Middle frontal gyrus (tissue), 1 donor: Measurements from ENCODE around the gene WDR17.

ENCODE experiments used
- DNase-seq: peaks from one replicate; pipeline ENCODE4 v3.0.0-alpha.2; 2015; ENCODE audit warnings: low spot score; ENCODE audit errors: extremely low spot score

Gene WDR17

DNA sequence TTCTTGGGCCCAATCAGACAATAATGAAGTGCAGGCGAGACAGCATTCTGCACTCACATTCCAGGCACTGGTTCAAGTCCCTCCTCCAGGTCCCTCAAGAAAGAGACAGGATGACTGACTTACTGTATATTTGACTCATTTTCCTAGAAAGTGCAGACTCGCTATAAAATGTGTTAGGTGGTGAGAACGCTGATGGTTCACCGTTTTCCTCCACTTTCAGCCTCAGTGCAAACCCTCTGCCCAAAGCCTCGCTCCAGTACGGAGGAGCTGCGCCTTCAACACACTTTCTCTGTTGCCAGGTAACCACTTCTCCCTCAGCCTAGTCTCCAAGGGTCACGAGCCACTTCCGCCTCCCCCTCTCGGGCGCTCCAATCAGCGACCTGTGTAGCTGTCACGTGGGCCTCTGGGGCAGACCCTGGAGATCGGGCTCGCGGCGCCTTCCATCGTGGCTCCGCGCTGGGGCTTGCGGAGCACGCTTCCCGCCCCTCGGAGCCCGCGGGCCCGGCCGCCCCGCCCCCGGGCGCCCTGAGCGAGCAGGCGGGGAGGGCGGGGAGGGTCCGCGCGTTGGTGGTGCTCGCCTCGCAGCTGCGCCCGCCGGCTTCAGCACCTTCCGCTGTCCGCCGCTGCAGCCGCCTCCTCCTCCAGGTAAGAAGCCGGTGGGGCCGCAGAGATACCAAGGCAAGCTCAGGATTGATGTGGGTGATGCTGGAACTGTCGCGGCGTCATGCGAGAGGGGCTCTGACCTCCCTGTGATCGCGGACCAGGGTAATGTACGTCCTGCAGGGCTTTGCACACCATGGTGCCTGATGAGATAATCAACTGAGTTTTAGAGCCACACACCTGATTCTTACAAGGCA, at the start of gene WDR17:
Gene WDR17, plus strand, starts transcription at position 407 of the 857 bp plus-strand sequence. CDS start 45,740 bp downstream, outside the sequence.
- peak; percentile 95 for DNase-seq

DNA sequence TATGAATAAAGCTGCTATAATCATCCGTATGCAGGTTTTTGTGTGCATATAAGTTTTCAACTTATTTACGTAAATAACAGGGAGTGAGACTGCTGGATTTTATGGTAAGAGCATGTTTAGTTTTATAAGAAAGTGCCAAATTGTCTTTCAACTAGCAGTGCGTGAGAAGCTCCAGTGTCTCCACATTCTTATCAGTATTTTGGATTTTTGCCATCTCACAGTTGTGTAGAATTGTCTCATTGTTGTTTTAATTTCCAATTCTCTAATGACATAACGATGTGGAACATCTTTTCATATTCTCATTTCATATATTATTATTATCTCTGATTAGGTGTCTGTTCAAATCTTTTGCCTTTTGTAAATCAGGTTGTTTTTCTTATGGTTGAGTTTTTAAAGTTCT, 49.0 kb upstream of the WDR17 start:
- no peak for DNase-seq

DNA sequence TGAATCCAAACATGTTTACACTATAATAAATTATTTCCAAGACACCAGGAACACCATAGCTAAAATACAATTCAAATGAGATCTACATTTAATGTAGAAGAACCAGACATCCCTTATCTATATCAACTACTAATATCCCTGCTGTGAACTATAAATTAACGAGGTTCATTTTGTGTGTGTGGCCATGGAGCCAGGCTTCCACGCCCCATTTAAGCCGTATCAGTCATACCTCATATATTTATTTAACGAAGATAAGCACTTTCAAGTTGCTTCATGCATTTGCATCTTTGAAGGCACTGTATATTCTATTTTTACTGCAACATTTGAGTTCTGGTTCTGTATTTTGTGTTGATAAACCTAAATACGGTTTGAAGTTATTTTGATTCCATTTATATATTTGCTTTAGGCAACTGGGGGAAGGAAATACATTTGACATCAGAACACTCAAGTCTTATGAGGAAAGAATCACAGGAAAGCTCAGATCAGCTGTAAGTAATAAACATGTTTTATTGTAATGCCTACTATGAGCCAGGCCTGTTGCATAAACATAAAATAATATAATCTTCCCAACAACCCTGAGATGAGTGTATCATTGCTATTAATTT, 45.1 kb upstream of the WDR17 start:
- no peak for DNase-seq

DNA sequence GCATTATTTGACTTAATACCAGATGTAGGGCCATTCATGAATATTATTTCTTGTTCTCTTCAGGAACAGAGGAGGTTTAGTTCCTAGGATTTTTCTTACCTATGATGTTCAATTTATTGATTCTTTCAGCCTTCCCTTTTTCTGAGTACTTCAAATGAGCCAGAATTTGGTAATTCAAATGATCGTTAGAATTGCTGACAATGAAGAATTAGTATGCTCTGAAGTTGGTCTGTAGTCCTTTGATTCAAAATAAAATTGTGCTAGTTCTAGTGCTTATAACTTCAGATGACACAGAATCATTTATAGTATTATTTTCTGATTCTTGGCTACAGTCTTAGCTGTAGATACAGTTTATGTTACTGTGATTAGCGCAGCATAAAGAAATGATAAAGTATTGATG, 35.2 kb upstream of the WDR17 start:
- no peak for DNase-seq

DNA sequence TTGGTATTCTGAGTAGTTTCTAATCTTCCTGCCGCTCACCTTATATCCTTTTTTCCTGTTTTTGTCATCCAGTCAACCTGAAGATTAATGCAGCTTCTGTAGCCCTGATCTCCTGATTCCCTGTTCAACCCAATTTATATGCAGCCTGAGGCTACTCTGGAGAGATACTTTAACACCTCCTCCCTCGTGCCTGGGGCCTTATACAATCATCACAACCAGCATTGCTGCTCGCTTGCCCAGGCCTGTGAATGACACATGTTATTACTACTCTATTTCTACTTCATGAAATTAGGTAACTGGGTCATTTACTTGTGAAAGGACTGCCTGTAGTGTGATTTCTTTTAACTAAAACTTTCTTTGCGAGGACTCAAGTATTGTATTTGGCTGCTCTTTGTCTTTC, 33.7 kb upstream of the WDR17 start:
- no peak for DNase-seq

DNA sequence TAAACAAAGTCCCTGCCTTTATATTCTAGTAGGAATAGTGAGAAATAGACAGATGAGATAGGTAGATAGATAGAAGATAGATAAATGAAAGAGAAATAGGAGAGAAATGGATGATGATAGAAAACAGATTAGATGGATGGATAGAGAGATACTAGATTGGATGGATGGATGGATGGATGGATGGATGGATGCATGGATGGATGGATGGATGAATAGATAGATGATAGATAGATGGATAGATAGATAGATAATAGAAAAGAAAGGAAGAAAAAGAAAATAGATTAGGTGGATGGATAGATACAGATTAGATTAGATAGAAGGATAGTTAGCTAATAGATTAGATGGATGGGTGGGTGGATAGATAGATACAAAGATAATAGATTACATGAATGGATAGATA, 33.2 kb upstream of the WDR17 start:
- no peak for DNase-seq

DNA sequence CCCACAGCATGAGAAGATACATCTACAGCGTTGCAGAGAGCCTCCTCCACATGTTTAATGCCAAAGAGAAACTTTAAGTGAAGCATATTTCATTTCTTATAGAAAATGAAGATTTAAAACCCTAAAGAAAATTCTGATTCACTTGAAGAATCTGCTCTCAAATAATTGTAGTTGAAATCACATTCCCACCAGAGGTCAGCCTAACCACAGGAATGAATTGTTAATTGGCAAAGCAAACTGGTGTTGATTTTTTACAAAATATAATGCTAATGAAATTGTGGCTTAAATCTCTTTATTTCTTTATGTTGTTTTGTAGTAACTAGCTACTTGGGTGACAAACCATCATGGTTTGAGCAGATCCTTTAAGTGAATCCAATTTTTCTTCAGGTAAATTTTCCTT, 31.1 kb upstream of the WDR17 start:
- DNase-seq: peak; percentile 25

DNA sequence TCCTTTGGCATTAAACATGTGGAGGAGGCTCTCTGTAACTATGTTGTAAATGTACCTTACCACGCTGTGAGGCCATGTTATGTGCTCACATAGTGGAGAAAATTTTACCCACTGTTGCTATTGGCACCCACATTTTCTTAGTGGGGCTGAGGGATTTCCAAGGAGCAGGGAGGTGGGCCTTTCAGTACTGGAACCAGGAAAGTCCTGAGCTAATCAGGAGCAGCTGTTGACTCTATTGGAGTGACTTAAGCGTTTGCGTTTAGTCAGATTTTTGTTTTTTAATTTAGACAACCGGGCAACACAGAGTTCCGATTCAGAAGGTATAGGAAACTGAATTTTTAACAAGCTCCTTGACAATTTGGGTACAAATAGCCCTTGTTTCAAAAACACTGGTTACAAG, 30.7 kb upstream of the WDR17 start:
- DNase-seq: no peak

DNA sequence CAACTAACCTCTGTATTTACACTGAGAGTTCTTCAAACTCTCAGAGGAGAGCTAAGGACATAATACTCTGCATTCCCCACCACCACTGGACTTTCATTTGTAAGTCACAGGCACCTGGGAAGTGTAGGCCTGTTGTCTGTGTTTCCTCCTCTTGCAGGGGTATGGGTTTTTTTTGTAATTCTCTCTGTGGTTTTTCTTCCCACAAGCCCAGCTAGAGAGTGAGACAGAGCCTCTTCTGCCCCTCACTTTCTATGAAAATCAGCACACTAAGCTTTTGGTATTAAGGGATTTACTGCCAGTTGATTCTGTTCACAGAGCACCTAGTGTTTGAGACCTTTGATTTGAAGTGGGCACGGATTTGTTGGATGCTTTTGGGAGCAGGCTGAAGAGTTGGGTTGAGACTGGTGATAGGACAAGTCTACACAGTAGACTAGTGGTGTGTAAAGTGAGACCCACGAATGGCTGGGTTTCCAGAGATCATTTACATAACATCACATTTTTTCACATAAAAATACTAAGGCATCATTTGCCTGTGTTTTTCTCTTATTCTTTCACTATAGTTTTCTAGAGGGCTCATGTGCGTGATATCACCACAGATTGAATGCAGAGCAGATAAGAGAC, 28.9 kb upstream of the WDR17 start:
- DNase-seq: no peak

DNA sequence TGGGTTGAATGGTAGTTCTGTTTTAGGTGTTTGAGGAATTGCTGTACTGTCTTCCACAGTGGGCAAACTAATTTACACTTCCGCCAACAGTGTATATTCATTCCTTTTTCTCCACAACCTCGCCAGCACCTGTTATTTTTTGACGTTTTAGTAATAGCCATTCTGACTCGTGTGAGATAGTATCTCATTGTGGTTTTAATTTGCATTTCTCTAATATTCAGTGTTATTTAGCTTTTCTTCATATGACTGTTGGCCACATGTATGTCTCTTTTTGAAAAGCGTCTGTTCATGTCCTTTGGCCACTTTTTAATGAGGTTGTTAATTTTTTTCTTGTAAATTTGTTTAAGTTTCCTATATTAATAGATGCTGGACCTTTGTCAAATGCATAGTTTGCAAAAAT, 26.9 kb upstream of the WDR17 start:
- DNase-seq: no peak

DNA sequence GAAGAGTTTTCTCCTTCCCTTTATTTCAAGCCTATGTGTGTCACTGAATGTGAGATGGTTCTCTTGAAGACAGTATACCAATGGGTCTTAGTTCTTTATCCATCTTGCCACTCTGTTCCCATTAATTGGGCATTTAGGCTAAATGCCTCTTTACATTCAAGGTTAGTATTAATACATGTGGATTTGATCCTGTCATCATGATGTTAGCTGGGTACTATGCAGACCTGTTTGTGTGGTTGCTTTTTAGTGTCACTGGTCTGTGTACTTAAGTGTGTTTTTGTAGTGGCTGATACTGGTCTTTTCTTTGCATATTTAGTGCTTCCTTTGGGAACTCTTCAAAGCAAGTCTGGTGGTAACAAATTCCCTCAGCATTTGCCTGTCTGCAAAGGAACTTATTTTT, 23.4 kb upstream of the WDR17 start:
- no peak for DNase-seq

DNA sequence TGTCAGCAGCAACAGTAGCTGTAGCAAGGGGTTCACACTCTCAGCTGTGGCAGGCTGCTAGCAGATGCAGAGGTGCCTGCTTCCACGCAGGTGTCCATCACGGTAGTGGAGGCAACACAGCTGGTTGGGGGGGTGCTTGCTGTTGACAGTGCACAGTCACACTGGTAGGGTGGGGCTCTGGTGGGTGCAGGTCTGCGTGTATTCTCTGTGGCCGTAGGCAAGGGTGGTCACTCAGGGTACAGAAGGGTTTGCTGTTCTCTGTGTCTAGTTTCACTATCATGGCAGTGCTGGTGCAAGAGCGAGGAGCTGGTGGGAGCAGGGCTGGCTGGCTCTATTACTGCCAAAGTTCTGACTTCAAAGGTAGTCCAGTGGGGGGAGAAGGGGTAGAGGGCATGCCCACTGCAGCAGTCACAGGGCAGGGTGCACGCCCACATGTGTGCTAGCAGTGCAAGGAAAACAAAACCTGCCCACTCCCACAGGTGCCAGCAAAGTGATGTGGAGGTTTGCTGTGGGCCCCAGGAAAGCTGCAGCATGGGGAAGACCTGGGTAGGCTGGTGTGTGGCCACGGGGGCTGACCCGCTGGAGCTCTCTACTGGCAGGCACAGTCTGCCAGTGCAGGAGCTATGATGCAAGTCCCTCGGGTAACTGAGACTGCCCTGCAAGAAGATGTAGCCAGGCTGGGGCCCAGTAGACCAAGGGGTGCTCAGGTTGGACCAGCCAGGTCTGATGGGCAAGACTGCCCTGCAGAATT, 21.6 kb upstream of the WDR17 start:
- DNase-seq: no peak

DNA sequence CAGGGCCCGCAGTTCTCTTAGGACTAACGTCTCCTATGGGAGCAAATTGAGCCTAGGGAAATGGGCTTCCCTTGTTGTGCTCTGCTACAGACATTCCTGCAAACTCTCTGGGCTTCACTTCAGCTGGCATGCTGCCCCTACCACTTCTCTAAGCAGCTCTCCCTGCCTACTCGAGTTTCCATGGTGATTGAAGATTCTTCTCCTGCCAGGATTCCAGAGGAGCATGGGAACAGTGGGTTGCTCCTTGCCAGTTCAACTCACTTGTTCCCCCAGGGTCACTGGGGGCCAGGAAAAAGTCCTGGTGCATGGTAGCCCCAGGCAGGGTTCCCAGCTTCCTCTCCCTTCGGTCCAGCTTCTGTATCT, 21.1 kb upstream of the WDR17 start:
- DNase-seq: peak; percentile 48

DNA sequence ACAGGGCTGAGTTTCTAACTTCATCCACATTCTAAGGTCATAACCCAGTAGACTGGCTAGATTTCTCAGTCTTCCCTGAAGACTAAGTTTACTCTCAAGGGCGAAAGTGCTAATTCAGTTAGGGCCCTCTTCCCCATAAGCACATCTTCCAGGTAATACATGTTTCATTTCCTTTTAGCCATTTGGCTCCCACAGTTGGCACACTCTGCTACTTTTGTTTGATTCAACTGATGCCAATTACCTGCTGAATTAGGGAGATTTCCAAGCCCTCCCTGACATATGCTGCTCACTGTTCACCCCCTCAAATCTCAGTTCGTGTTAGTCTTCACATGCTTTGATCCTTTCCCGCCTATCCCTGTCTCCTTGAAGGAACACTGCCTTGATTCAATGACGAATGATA, 17.0 kb upstream of the WDR17 start:
- no peak for DNase-seq

DNA sequence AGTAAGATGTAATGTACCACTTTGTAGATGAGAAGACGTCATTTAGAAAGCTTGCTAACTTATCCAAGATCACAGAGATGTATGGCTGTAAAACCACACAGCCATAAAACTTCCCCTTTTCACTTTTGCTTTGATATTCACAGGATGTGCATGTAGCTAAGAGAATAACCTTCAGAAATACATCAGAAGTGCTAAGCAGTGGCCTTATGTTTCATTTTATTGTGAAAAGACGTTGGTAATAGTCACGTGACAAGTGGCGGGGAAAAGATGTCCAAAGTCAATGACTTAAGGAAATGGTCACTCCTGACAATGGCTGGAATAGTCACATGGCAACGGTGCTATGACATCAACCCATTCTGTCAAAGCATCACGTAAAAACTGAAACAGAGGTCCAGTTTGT, 12.9 kb upstream of the WDR17 start:
- no peak for DNase-seq

DNA sequence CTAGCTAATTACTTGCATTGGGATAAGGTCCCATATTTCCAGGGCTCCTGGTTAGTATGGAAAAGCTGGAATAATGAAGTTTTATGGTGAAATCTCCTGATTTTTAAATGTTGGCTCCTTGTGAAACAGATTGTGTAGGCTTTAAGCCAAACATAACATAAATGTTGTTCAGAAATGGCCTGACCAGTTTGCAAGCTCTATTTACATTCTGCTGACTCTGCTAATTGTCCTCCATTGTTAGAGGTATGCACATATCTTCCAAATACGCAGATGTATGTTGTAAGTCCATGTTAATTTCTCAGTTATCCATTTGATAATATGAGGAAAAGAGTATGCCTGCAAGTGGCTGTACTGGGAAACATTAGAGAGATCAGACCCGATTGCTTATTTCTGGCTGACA, 11.9 kb upstream of the WDR17 start:
- no peak for DNase-seq

DNA sequence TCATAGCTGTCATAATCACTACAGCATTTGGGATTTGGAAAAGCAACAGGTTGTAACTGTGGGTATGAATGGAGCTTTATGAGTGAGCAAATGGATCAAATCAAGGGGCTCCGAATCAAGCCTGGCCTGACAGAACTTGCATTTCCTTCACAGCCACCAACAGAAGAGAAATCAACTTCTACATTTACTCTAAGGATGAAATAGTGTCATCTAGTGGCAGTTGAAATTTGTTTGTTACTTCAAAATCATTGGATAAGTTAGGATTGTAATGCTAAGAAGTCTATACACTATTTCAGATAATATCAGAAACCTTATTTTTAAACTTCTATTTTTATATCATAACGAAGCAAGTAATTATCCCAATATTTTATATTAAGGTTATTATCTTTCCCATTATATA, 10.7 kb upstream of the WDR17 start:
- peak; percentile 71 for DNase-seq

DNA sequence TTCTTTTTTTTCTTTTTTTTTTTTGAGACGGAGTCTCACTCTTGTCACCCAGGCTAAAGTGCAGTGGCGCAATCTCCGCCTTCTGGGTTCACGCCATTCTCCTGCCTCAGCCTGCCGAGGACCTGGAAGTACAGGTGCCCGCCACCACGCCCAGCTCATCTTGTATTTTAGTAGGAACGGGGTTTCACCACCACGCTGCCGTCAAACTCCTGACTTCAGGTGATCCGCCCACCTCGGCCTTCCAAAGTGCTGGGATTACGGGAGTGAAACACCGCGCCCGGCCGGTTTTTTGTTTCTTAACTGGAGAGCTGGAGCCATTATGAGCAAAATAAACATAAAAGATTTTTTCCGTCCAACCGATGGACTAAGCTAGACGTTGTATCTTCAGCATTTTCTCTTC, 1.9 kb upstream of the WDR17 start:
- DNase-seq: no peak

DNA sequence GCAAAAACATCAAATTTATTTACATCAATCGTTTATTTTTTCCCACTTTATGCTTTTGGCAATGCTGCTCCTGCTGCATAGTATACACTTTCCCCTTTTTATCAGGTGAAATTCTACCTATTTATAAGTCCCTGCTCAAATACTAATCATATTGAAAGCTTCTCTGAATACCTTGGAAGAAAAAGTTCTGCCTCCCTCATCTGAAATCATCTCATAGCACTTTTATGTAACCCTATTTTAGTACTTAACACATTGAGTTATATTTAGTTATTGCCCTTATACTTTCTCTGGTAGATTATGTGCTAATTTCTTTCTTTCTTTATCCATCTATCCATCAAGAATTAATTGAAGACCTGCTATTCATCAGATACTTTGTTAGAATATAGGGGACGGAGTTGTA, 1.1 kb upstream of the WDR17 start:
- no peak for DNase-seq

DNA sequence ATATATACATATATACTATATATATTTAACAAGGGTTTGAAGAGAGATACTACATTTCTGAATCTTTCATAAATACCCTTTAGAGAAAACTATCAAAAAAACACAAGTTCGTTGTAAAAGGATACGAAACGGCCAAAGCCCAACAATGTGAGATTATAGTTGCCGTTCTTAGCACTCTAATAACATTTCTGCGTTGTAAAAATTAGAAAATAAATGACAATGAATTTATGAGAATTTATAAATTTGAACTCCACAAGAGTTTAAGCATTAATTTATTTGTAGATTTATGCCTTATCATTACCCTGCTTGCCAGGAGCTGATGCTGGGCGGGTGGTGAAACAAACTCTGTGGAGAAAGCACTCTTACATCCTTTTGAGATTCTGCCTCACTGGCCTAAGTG, 1.1 kb downstream of the WDR17 start:
- no peak for DNase-seq

DNA sequence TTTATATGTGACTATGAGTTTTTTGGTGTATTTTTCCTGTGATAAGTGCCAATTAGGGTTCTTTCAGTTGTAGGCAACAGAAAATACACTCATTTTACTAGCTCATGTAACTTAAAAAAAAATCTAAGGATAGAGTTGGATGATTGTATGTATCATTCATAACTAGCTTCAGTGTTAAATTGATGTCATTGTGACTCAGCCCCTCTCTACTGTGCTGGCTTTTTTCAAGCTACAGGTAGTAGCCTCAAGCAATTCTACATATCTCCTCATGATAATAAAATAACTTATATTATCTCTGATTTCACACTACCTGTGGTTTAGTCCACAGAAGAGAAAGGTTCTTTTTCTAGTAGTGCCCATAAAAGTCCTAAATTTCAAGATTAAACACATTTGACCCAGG, 11.9 kb downstream of the WDR17 start:
- DNase-seq: no peak

DNA sequence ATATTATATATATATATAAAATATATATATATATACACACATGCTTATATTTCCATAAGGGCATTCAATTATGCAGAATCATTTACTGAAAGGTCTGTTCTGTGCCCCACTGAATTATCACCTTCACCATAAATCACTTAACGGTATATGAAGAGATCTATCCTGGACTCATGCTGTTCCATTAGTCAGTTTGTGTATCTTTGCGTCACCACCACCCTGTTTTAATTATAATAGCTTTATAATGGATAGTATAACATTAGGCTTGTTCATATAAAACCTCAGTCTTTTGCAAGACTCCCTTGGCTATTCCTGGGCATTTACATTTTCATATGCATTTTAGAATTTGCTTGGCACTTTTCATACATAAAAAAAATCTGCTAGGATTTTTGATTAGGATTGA, 19.1 kb downstream of the WDR17 start:
- no peak for DNase-seq
